H9 (cell line): ENCODE data around the gene PFDN5. TPM values are rescaled to one million over a fixed set of nuclear protein-coding genes. Genes with fewer than 3 reads are reported as not detected.
A peak's percentile ranks its signal among the peaks of the same experiment; 100 is the strongest.

Experiments used
- DNase-seq: peaks from one replicate; pipeline ENCODE4 v3.0.0-alpha.2; 2017
- H2AFZ ChIP-seq: one replicate; pipeline ENCODE4 v1.6.1; 2013; ENCODE audit warnings: mild to moderate bottlenecking, low read length, control low read depth, moderate library complexity
- H2AK5ac ChIP-seq: 2 replicates; pipeline ENCODE4 v1.6.1; 2013; ENCODE audit warnings: low read length, control low read depth, mixed read lengths; ENCODE audit not compliant: insufficient read length
- H2BK120ac ChIP-seq: one replicate; pipeline ENCODE4 v1.6.1; 2013; ENCODE audit warnings: low read depth, mild to moderate bottlenecking, low read length, control low read depth, inconsistent platforms; ENCODE audit not compliant: poor library complexity, severe bottlenecking
- H2BK12ac ChIP-seq: 2 replicates; pipeline ENCODE4 v1.6.1; 2013; ENCODE audit warnings: low read length, control low read depth, mixed read lengths, low read depth; ENCODE audit not compliant: insufficient read length
- H2BK15ac ChIP-seq: 2 replicates; pipeline ENCODE4 v1.6.1; 2013; ENCODE audit warnings: low read depth, low read length, control low read depth
- H2BK20ac ChIP-seq: one replicate; pipeline ENCODE4 v1.6.1; 2013; ENCODE audit warnings: low read depth, mild to moderate bottlenecking, low read length, control low read depth, inconsistent platforms; ENCODE audit not compliant: poor library complexity, severe bottlenecking
- H2BK5ac ChIP-seq: 2 replicates; pipeline ENCODE4 v1.6.1; 2013; ENCODE audit warnings: low read length, control low read depth, mixed read lengths; ENCODE audit not compliant: insufficient read length
- H3K14ac ChIP-seq: 2 replicates; pipeline ENCODE4 v1.6.1; 2013; ENCODE audit warnings: low read length, control low read depth; ENCODE audit not compliant: insufficient read depth
- H3K18ac ChIP-seq: 2 replicates; pipeline ENCODE4 v1.6.1; 2013; ENCODE audit warnings: low read depth, mild to moderate bottlenecking, mixed read lengths, low read length, control low read depth; ENCODE audit not compliant: insufficient read length
- H3K23ac ChIP-seq: 2 replicates; pipeline ENCODE4 v1.6.1; 2013; ENCODE audit warnings: low read length, control low read depth, mixed read lengths, low read depth; ENCODE audit not compliant: insufficient read length
- H3K23me2 ChIP-seq: 2 replicates; pipeline ENCODE4 v1.6.1; 2013; ENCODE audit warnings: low read depth, mild to moderate bottlenecking, mixed read lengths, low read length, control low read depth; ENCODE audit not compliant: insufficient read length, poor library complexity, severe bottlenecking
- H3K27ac ChIP-seq: 2 replicates; pipeline ENCODE4 v1.5.1; 2013; ENCODE audit warnings: low read length, control low read depth, mixed read lengths, low read depth; ENCODE audit not compliant: insufficient read length
- H3K27me3 ChIP-seq: 2 replicates; pipeline ENCODE4 v1.6.1; 2013; ENCODE audit warnings: low read length, control low read depth, inconsistent platforms; ENCODE audit not compliant: insufficient read depth
- H3K4ac ChIP-seq: 2 replicates; pipeline ENCODE4 v1.6.1; 2013; ENCODE audit warnings: low read depth, mild to moderate bottlenecking, control low read depth, inconsistent platforms, low read length, moderate library complexity
- H3K4me1 ChIP-seq: 2 replicates; pipeline ENCODE4 v1.6.1; 2013; ENCODE audit warnings: low read length, control low read depth, inconsistent platforms; ENCODE audit not compliant: insufficient read depth
- H3K4me2 ChIP-seq: 2 replicates; pipeline ENCODE4 v1.6.1; 2013; ENCODE audit warnings: low read length, control low read depth, mixed read lengths; ENCODE audit not compliant: insufficient read length, insufficient read depth
- H3K56ac ChIP-seq: 2 replicates; pipeline ENCODE4 v1.6.1; 2013; ENCODE audit warnings: low read depth, mild to moderate bottlenecking, mixed read lengths, low read length, control low read depth; ENCODE audit not compliant: insufficient read length
- H3K79me1 ChIP-seq: 2 replicates; pipeline ENCODE4 v1.6.1; 2013; ENCODE audit warnings: low read depth, mild to moderate bottlenecking, moderate library complexity, low read length, control low read depth, inconsistent platforms; ENCODE audit not compliant: insufficient read depth, poor library complexity, severe bottlenecking
- H3K79me2 ChIP-seq: 2 replicates; pipeline ENCODE4 v1.6.1; 2013; ENCODE audit warnings: low read length, control low read depth, inconsistent platforms; ENCODE audit not compliant: insufficient read depth
- H3K9ac ChIP-seq: 2 replicates; pipeline ENCODE4 v1.6.1; 2013; ENCODE audit warnings: low read length, control low read depth, mixed read lengths; ENCODE audit not compliant: insufficient read length; ENCODE audit errors: extremely low read depth
- H3K9me3 ChIP-seq: one replicate; pipeline ENCODE4 v1.6.1; 2013; ENCODE audit warnings: low read depth, low read length, inconsistent platforms; ENCODE audit not compliant: control insufficient read depth
- H3T11ph ChIP-seq: one replicate; pipeline ENCODE4 v1.6.1; 2013; ENCODE audit warnings: mild to moderate bottlenecking, low read length, control low read depth, inconsistent platforms
- H4K20me1 ChIP-seq: one replicate; pipeline ENCODE4 v1.6.1; 2013; ENCODE audit not compliant: control insufficient read depth, insufficient read length, insufficient read depth
- H4K5ac ChIP-seq: 2 replicates; pipeline ENCODE4 v1.6.1; 2013; ENCODE audit warnings: low read depth, mild to moderate bottlenecking, mixed read lengths, low read length, control low read depth; ENCODE audit not compliant: insufficient read length
- H4K8ac ChIP-seq: replicated peaks from 2 replicates; pipeline ENCODE4 v1.6.1; 2013; ENCODE audit warnings: low read length, control low read depth, mixed read lengths, low read depth; ENCODE audit not compliant: insufficient read length
- H4K91ac ChIP-seq: 2 replicates; pipeline ENCODE4 v1.6.1; 2013; ENCODE audit warnings: low read depth, mild to moderate bottlenecking, moderate library complexity, mixed read lengths, low read length, control low read depth; ENCODE audit not compliant: insufficient read length
- H3K27ac Mint-ChIP-seq, 3 experiments: 2 replicates in 2 of 3; 3 replicates in 1 of 3; pipeline ENCODE4 v1.8.0; 2020 to 2021; ENCODE audit warnings: mixed read lengths in 3 of 3, mild to moderate bottlenecking in 1 of 3, moderate library complexity in 1 of 3
- H3K27me3 Mint-ChIP-seq: 2 replicates; pipeline ENCODE4 v1.8.0; 2021; ENCODE audit warnings: low read depth, mild to moderate bottlenecking, moderate library complexity, mixed read lengths
- H3K36me3 Mint-ChIP-seq, 3 experiments: 2 replicates in 2 of 3; 3 replicates in 1 of 3; pipeline ENCODE4 v1.8.0; 2020 to 2021; ENCODE audit warnings: low read depth in 3 of 3, mixed read lengths in 3 of 3; ENCODE audit not compliant: insufficient read depth in 1 of 3
- H3K4me1 Mint-ChIP-seq, 2 experiments: 2 replicates each; pipeline ENCODE4 v1.8.0; 2020; ENCODE audit warnings: mixed read lengths in 2 of 2
- H3K4me3 Mint-ChIP-seq, 2 experiments: 2 replicates in 1 of 2; 3 replicates in 1 of 2; pipeline ENCODE4 v1.8.0; 2020 to 2021; ENCODE audit warnings: mild to moderate bottlenecking in 2 of 2, mixed read lengths in 2 of 2, moderate library complexity in 1 of 2
- H3K9me3 Mint-ChIP-seq, 2 experiments: 2 replicates in 1 of 2; 3 replicates in 1 of 2; pipeline ENCODE4 v1.8.0; 2020; ENCODE audit warnings: mild to moderate bottlenecking in 2 of 2, mixed read lengths in 2 of 2, moderate library complexity in 1 of 2
- WGBS: extraction: QIAGEN DNeasy Blood & Tissue Kit; methylation state at CpG from one replicate; pipeline ENCODE4 v1.1.7; 2013; ENCODE audit warnings: missing lambda C conversion rate, low lambda C conversion rate, mixed read lengths; ENCODE audit not compliant: insufficient read length; ENCODE audit errors: extremely low coverage; 5-methylcytosine and 5-hydroxymethylcytosine counted together
- total RNA-seq: library from RNA; stranded (reverse); gene quantifications from 2 replicates; pipeline ENCODE4 v1.2.1, GENCODE V29; 2021
- TF ChIP-seq, protein P1 (sequence below): fragments of 200-600 bp; sonication (generic); conservative IDR thresholded peaks from 3 replicates; pipeline ENCODE4 v1.8.0; 2021; ENCODE audit warnings: antibody characterized with exemption, mild to moderate bottlenecking

Gene PFDN5
- total RNA-seq, 1 experiment from 2014 or later: 285 TPM

DNA sequence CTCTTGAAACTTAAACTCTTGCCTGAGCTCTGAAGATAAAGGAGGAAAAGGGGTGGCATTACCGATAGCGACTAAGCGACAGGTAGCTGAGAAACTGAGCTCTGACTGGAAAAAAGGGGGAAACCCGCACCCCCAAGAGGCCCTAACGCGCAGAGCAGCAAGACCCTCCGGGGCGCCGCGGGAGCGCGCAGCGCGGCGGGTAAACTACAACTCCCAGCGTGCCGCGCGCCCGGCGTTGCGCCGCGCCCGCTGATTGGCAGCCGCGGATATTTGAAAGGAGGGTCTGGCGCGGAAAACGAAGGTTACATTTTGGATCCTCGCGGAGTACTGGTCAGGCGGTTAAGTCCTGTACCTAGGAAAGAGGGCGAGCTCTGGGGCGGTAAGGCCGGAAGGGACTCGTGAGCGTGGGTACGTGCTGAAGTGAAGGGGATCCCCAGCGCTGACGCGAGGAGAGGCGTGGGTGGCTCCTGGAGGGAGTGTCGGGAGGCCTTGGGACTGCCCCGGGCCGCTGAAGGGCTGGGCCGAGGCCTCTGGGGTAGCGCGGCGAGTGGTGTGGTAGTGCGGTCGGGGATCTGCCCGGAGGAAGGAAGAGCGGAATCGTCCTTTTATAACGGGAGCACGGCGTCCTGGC, 27.2 kb upstream of the PFDN5 start, which contains the start of gene ESPL1:
Gene ESPL1 (plus strand): TSS at position 301 of the 631 bp plus-strand sequence. CDS start 468 bp downstream, outside the sequence.
- Histone ChIP-seq H3K27ac (no peak within 1 kb of the TSS), H3K23ac (no peak within 1 kb of the TSS), H3T11ph (no peak within 1 kb of the TSS), H2BK120ac (no peak within 1 kb of the TSS), H3K27me3 (no peaks in the 10 kb centered on the region), H2BK12ac (no peak within 1 kb of the TSS), H4K91ac (no peak within 1 kb of the TSS), H3K9ac (peak within 1 kb of the TSS; percentile 80), H3K79me1 (peaks cover 14% of the 10 kb centered on the region), H3K9me3 (no peaks in the 10 kb centered on the region), H2BK5ac (no peak within 1 kb of the TSS), H4K20me1 (no peaks in the 10 kb centered on the region), H3K4me2 (peak within 1 kb of the TSS; percentile 88), H3K4ac (no peak within 1 kb of the TSS), H4K5ac (no peak within 1 kb of the TSS), H3K23me2 (peaks cover 6% of the 10 kb centered on the region), H3K18ac (peak within 1 kb of the TSS; percentile 74), H2BK15ac (no peak within 1 kb of the TSS), H3K4me1 (no peaks in the 10 kb centered on the region; the same call in 1 of the 2 replicates), H4K8ac (no peak within 1 kb of the TSS), H2BK20ac (no peak within 1 kb of the TSS), H3K56ac (no peak within 1 kb of the TSS), H2AFZ (peak within 1 kb of the TSS; percentile 79), H3K14ac (no peak within 1 kb of the TSS), H3K79me2 (peaks cover 5% of the 10 kb centered on the region; the same call in 1 of the 2 replicates), H2AK5ac (no peak within 1 kb of the TSS)
- peak; percentile 91 for DNase-seq
- Mint-ChIP-seq H3K4me3 (peak within 1 kb of the TSS; percentile 99 to 100), H3K9me3 (no peaks in the 10 kb centered on the region), H3K27me3 (no peaks in the 10 kb centered on the region; the same call in none of the 2 replicates), H3K4me1 (peaks cover 25 to 28% of the 10 kb centered on the region in 2 experiments), H3K27ac (peak within 1 kb of the TSS in 2 of 3 experiments; percentile 94 to 98; a peak in 5 of 7 replicates), H3K36me3 (peaks cover 21 to 29% (median 28%) of the 10 kb centered on the region in 3 experiments; a peak in 6 of 7 replicates)
- TF ChIP-seq, protein P1, sequence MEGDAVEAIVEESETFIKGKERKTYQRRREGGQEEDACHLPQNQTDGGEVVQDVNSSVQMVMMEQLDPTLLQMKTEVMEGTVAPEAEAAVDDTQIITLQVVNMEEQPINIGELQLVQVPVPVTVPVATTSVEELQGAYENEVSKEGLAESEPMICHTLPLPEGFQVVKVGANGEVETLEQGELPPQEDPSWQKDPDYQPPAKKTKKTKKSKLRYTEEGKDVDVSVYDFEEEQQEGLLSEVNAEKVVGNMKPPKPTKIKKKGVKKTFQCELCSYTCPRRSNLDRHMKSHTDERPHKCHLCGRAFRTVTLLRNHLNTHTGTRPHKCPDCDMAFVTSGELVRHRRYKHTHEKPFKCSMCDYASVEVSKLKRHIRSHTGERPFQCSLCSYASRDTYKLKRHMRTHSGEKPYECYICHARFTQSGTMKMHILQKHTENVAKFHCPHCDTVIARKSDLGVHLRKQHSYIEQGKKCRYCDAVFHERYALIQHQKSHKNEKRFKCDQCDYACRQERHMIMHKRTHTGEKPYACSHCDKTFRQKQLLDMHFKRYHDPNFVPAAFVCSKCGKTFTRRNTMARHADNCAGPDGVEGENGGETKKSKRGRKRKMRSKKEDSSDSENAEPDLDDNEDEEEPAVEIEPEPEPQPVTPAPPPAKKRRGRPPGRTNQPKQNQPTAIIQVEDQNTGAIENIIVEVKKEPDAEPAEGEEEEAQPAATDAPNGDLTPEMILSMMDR: peak; percentile 64
- WGBS: no CpG with 5 or more reads among the region's 58 CpGs
